MM.1S (cell line): ENCODE measurements around the gene DSPP.

Experiments used
- DNase-seq: peaks from one replicate; pipeline ENCODE4 v3.0.0-alpha.2; 2015
- H2AFZ ChIP-seq: fragments of 300-600 bp; sonication (generic); 2 replicates; pipeline ENCODE4 v1.6.0; 2016; ENCODE audit warnings: antibody characterized with exemption, low read length
- H3F3A ChIP-seq: fragments of 300-600 bp; sonication (generic); 2 replicates; pipeline ENCODE4 v1.6.1; 2016; ENCODE audit warnings: mild to moderate bottlenecking, antibody characterized with exemption, low read length, moderate library complexity, mixed read lengths; ENCODE audit not compliant: insufficient read depth
- H3K27ac ChIP-seq: fragments of 300-600 bp; sonication (generic); 2 replicates; pipeline ENCODE4 v1.5.1; 2016; ENCODE audit warnings: mild to moderate bottlenecking, low read length
- H3K27me3 ChIP-seq: fragments of 300-600 bp; sonication (generic); replicated peaks from 2 replicates; pipeline ENCODE4 v1.6.0; 2016; ENCODE audit warnings: low read length; ENCODE audit not compliant: insufficient read depth
- H3K36me3 ChIP-seq: fragments of 300-600 bp; sonication (generic); replicated peaks from 2 replicates; pipeline ENCODE4 v1.6.1; 2016; ENCODE audit warnings: mild to moderate bottlenecking, low read length, mixed read lengths; ENCODE audit not compliant: insufficient read depth
- H3K4me1 ChIP-seq: fragments of 300-600 bp; sonication (generic); 2 replicates; pipeline ENCODE4 v1.6.1; 2016; ENCODE audit warnings: low read length, mixed read lengths
- H3K4me2 ChIP-seq: fragments of 300-600 bp; sonication (generic); 2 replicates; pipeline ENCODE4 v1.6.0; 2016; ENCODE audit warnings: low read depth, low read length
- H3K4me3 ChIP-seq: fragments of 300-600 bp; sonication (generic); 2 replicates; pipeline ENCODE4 v1.5.1; 2016; ENCODE audit warnings: low read length, mixed read lengths
- H3K79me2 ChIP-seq: fragments of 300-600 bp; sonication (generic); 2 replicates; pipeline ENCODE4 v1.6.1; 2016; ENCODE audit warnings: mixed run types, low read length, mixed read lengths
- H3K9ac ChIP-seq: fragments of 300-600 bp; sonication (generic); 2 replicates; pipeline ENCODE4 v1.6.1; 2016; ENCODE audit warnings: low read length, mixed read lengths
- H3K9me2 ChIP-seq: fragments of 300-600 bp; sonication (generic); replicated peaks from 2 replicates; pipeline ENCODE4 v1.6.1; 2016; ENCODE audit warnings: mild to moderate bottlenecking, low read length, mixed read lengths; ENCODE audit not compliant: insufficient read depth
- H3K9me3 ChIP-seq: fragments of 300-600 bp; sonication (generic); replicated peaks from 2 replicates; pipeline ENCODE4 v1.6.1; 2016; ENCODE audit warnings: mild to moderate bottlenecking, low read length, mixed read lengths; ENCODE audit not compliant: insufficient read depth
- H4K20me1 ChIP-seq: fragments of 300-600 bp; sonication (generic); 2 replicates; pipeline ENCODE4 v1.6.1; 2016; ENCODE audit warnings: mild to moderate bottlenecking, low read length, moderate library complexity, mixed read lengths; ENCODE audit not compliant: insufficient read depth
- CTCF ChIP-seq: fragments of 300-600 bp; sonication (generic); IDR thresholded peaks from 2 replicates; pipeline ENCODE4 v1.5.1; 2016; ENCODE audit warnings: antibody characterized with exemption, low read length, mixed read lengths
- EZH2 ChIP-seq: fragments of 300-600 bp; sonication (generic); optimal IDR thresholded peaks from 2 replicates; pipeline ENCODE3; 2017; ENCODE audit warnings: low read depth, mild to moderate bottlenecking, antibody characterized with exemption, low read length, mixed read lengths
- EZH2phosphoT487 ChIP-seq: fragments of 300-600 bp; sonication (generic); IDR thresholded peaks from 2 replicates; pipeline ENCODE4 v1.6.1; 2018; ENCODE audit warnings: antibody characterized with exemption, low read length

DSPP gene

GRCh38 chr4:87614292-87614890, 6.1 kb downstream of the DSPP start:
- no peaks in the 10 kb centered on the region for H3K4me1 ChIP-seq
- H2AFZ ChIP-seq = no peak overlapping the region
- H3K79me2 ChIP-seq = no peaks in the 10 kb centered on the region
- no peak overlapping the region for H3K4me2 ChIP-seq
- H3K9me2 ChIP-seq = no peaks in the 10 kb centered on the region
- no peaks in the 10 kb centered on the region for H3K36me3 ChIP-seq
- no peak overlapping the region for H3K9ac ChIP-seq
- no peak for DNase-seq
- no peaks in the 10 kb centered on the region for H3F3A ChIP-seq
- H4K20me1 ChIP-seq = no peaks in the 10 kb centered on the region
- H3K27ac ChIP-seq = no peak overlapping the region
- TF ChIP-seq EZH2 (no peak), EZH2phosphoT487 (no peak)
- H3K4me3 ChIP-seq = no peak overlapping the region
- H3K9me3 ChIP-seq = no peaks in the 10 kb centered on the region
- no peaks in the 10 kb centered on the region for H3K27me3 ChIP-seq

GRCh38 chr4:87616268-87616667, 7.9 kb downstream of the DSPP start:
- no peak for TF ChIP-seq EZH2phosphoT487
- TF ChIP-seq CTCF = no peak
- TF ChIP-seq EZH2 = no peak
- Histone ChIP-seq H3K27ac (no peak overlapping the region), H3K27me3 (no peaks in the 10 kb centered on the region), H3F3A (no peaks in the 10 kb centered on the region), H3K4me1 (no peaks in the 10 kb centered on the region), H3K9ac (no peak overlapping the region), H2AFZ (no peak overlapping the region), H3K4me3 (no peak overlapping the region), H3K4me2 (no peak overlapping the region), H3K36me3 (no peaks in the 10 kb centered on the region), H3K79me2 (no peaks in the 10 kb centered on the region), H3K9me3 (no peaks in the 10 kb centered on the region), H3K9me2 (no peaks in the 10 kb centered on the region), H4K20me1 (no peaks in the 10 kb centered on the region)
- DNase-seq = no peak

GRCh38 chr4:87620086-87620485, 11.8 kb downstream of the DSPP start:
- Histone ChIP-seq H3K27ac (no peak overlapping the region), H3K27me3 (no peaks in the 10 kb centered on the region), H3K9me3 (no peaks in the 10 kb centered on the region), H3F3A (no peaks in the 10 kb centered on the region), H3K36me3 (no peaks in the 10 kb centered on the region), H3K4me3 (no peak overlapping the region), H3K9me2 (no peaks in the 10 kb centered on the region), H3K4me1 (no peaks in the 10 kb centered on the region), H3K9ac (no peak overlapping the region), H2AFZ (no peak overlapping the region), H4K20me1 (no peaks in the 10 kb centered on the region), H3K4me2 (no peak overlapping the region), H3K79me2 (no peaks in the 10 kb centered on the region)
- no peak for DNase-seq
- TF ChIP-seq EZH2 (no peak), CTCF (no peak), EZH2phosphoT487 (no peak)

DNA sequence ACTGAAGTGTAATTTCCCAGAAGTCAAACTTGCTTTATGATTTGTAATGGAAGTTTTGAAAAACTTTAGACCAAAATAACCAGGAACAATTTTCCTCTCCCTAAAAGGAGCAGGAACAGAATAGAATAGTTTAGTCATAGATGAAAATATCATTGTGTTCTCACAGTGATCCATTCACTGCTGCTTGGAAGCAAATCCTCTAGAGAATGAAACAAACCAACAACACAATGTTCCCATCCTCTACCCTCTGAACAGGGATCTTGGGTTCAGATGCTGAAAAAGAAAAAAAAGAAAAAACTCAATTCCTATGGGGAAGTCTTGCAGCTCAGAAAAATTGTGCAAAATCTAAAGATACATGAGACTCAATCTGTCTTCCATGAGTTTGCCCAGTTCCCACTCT, 12.2 kb downstream of the DSPP start:
- no peak for DNase-seq
- Histone ChIP-seq H3K79me2 (no peaks in the 10 kb centered on the region), H3K9me2 (no peaks in the 10 kb centered on the region), H3K27me3 (no peaks in the 10 kb centered on the region), H2AFZ (no peak overlapping the region), H3K9ac (no peak overlapping the region), H3K4me1 (no peaks in the 10 kb centered on the region), H3K36me3 (no peaks in the 10 kb centered on the region), H3K4me3 (no peak overlapping the region), H4K20me1 (no peaks in the 10 kb centered on the region), H3K4me2 (no peak overlapping the region), H3F3A (no peaks in the 10 kb centered on the region), H3K9me3 (no peaks in the 10 kb centered on the region), H3K27ac (no peak overlapping the region)
- TF ChIP-seq EZH2 (no peak), CTCF (no peak), EZH2phosphoT487 (no peak)
